ENCODE data around the gene SLC26A8.

The SLC26A8 gene, protein sequence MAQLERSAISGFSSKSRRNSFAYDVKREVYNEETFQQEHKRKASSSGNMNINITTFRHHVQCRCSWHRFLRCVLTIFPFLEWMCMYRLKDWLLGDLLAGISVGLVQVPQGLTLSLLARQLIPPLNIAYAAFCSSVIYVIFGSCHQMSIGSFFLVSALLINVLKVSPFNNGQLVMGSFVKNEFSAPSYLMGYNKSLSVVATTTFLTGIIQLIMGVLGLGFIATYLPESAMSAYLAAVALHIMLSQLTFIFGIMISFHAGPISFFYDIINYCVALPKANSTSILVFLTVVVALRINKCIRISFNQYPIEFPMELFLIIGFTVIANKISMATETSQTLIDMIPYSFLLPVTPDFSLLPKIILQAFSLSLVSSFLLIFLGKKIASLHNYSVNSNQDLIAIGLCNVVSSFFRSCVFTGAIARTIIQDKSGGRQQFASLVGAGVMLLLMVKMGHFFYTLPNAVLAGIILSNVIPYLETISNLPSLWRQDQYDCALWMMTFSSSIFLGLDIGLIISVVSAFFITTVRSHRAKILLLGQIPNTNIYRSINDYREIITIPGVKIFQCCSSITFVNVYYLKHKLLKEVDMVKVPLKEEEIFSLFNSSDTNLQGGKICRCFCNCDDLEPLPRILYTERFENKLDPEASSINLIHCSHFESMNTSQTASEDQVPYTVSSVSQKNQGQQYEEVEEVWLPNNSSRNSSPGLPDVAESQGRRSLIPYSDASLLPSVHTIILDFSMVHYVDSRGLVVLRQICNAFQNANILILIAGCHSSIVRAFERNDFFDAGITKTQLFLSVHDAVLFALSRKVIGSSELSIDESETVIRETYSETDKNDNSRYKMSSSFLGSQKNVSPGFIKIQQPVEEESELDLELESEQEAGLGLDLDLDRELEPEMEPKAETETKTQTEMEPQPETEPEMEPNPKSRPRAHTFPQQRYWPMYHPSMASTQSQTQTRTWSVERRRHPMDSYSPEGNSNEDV

DNA sequence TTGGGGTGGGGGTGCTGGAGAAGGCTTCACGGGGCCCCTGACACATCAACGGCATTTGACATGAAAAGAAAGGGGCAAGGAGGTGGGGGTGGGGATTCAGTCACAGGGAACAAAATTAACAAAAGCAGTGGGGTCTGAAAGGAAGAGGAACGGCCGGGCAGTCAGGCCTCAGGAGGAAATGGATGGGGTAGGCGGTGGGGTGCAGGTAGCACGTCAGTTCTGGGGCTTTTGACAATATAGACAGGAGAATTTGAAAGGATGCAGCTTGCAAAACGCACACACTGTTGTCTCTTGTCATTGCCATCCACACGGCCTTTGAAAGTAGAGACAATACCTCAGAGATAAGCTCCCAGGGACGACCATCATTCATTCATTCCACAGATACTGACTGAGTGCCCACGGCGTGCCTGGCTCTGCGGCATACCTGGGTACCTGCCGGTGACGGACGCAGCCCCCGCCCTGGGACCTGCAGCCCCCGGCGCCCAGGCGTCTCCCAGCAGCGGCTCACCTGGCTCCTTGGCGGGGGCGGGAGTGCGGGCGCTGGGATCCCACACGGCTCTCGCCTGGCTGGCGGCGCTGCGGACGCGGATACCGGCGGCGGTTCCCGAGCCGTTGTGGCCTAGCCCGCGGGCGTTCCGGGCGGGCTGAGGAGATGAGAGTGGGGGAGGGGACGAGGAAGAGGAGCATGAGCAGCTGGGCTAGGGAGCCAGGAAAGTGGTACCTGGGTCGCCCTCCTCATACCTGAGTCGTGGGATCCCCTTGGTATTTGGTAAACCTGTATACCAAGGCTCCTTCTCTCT is at the start of gene SLC26A8:
Gene SLC26A8 (minus strand): TSS at position 646 of the 800 bp plus-strand sequence. CDS start 4,934 bp downstream, outside the sequence.
- ChIA-PET CTCF (interaction anchor here (0.9 to 9.7 kb wide), 2 partner anchors 9 to 70 kb away, joined by 3 to 210 read pairs; no protein-coding TSS in a partner anchor), POLR2A (no interaction called here)
- no peak for DNase-seq (ENCODE audit: low read depth, low spot score)
- H3K4me3 ChIP-seq (ENCODE audit: low read depth, low read length) = no peak within 1 kb of the TSS
- TF ChIP-seq, protein P1, sequence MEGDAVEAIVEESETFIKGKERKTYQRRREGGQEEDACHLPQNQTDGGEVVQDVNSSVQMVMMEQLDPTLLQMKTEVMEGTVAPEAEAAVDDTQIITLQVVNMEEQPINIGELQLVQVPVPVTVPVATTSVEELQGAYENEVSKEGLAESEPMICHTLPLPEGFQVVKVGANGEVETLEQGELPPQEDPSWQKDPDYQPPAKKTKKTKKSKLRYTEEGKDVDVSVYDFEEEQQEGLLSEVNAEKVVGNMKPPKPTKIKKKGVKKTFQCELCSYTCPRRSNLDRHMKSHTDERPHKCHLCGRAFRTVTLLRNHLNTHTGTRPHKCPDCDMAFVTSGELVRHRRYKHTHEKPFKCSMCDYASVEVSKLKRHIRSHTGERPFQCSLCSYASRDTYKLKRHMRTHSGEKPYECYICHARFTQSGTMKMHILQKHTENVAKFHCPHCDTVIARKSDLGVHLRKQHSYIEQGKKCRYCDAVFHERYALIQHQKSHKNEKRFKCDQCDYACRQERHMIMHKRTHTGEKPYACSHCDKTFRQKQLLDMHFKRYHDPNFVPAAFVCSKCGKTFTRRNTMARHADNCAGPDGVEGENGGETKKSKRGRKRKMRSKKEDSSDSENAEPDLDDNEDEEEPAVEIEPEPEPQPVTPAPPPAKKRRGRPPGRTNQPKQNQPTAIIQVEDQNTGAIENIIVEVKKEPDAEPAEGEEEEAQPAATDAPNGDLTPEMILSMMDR (IDR thresholded peaks at IDR 0.05; ENCODE audit: insufficient read depth, low read length, missing control alignments) = no peak

DNA sequence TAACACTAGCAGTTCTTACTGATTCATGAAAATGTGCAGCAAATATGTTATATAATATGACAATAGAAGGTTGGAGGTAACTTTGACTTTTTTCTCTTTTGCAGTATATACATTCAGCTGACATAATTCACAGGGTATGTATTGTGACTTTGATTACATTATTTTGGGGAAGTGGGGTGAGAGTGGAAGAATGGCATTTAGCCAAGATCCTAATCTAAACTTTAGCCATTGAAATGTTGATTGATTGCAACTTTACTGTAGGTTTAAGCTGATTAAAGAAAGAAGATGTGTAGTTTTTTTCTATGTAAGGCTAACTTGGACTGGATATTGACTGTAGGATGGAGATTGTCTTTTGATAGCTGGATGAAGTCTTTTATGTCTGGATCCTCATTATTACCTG is 49.1 kb upstream of the SLC26A8 start:
- H3K4me3 ChIP-seq (ENCODE audit: low read depth, low read length) = no peak overlapping the region
- ChIA-PET CTCF (interaction anchor here (0.8 to 10.6 kb wide), 3 partner anchors 13 to 551 kb away, joined by 4 to 92 read pairs (median 4); no protein-coding TSS in a partner anchor), POLR2A (no interaction called here)
- no peak for DNase-seq (ENCODE audit: low read depth, low spot score)
- TF ChIP-seq, protein P1 (IDR thresholded peaks at IDR 0.05; ENCODE audit: insufficient read depth, low read length, missing control alignments) = no peak

DNA sequence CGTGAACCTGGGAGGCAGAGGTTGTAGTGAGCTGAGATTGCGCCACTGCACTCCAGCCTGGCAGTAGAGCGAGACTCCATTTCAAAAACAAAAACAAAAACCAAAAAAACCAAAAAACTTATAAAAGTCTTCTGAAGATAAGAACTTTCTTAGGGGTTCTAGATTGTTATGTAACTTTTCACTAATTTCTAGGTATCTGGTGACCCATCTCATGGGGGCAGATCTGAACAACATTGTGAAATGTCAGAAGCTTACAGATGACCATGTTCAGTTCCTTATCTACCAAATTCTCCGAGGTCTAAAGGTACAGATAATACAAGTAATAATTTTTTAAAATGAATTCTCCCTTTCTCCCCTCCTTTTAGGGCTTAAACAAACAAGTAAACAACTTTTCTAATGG is 48.2 kb upstream of the SLC26A8 start:
- ChIA-PET CTCF (interaction anchor here (10.6 kb wide), 1 partner anchor 22 kb away, joined by 92 read pairs; no protein-coding TSS in a partner anchor), POLR2A (no interaction called here)
- TF ChIP-seq, protein P1 (IDR thresholded peaks at IDR 0.05; ENCODE audit: insufficient read depth, low read length, missing control alignments) = no peak
- DNase-seq (ENCODE audit: low read depth, low spot score) = no peak
- H3K4me3 ChIP-seq (ENCODE audit: low read depth, low read length) = no peak overlapping the region

DNA sequence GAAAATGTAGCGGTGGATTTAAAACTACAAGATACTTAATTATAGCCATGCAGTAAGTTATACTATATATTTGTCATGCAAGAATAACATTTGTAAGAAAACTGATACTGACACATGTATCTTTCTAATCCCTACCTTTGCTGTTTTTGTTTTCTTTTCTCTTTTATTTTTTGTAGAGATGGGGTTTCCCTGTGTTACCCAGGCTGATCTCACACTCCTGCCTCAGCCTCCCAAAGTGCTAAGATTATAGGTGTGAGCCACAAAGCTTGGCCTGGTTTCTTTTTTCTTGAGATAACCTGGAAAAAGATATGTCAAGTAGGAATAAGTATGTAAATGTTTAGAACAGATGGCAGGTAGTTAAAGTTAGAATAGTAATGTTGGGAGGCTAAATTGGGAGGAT is 47.3 kb upstream of the SLC26A8 start:
- CTCF ChIA-PET = interaction anchor here (10.6 kb wide), 1 partner anchor 23 kb away, joined by 92 read pairs; no protein-coding TSS in a partner anchor
- POLR2A ChIA-PET = interaction anchor here (0.8 kb wide), 1 partner anchor 44 kb away, joined by 4 read pairs; the partner anchor contains the start of gene MAPK14
- TF ChIP-seq, protein P1 (IDR thresholded peaks at IDR 0.05; ENCODE audit: insufficient read depth, low read length, missing control alignments) = no peak
- no peak for DNase-seq (ENCODE audit: low read depth, low spot score)
- no peak overlapping the region for H3K4me3 ChIP-seq (ENCODE audit: low read depth, low read length)

DNA sequence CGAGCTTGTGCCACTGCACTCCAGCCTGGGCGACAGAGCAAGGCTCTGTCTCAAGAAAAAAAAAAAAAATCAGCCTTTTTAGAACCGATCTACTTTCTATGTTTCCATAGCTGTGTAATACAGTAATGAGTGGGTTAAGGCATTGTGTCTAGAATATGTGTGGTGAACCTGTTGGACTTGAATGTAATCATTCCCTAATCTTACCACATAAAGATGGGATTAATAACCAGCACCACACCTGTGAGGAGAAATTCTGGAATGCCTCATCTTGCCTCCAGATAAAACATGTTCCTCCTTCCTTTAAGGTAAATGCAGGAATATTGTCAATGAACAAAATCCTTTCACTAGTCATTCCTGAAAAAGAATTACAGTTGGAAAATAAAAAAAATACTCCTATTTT is 46.8 kb upstream of the SLC26A8 start:
- ChIA-PET CTCF (interaction anchor here (10.6 kb wide), 1 partner anchor 24 kb away, joined by 92 read pairs; no protein-coding TSS in a partner anchor), POLR2A (no interaction called here)
- H3K4me3 ChIP-seq (ENCODE audit: low read depth, low read length) = no peak overlapping the region
- no peak for DNase-seq (ENCODE audit: low read depth, low spot score)
- TF ChIP-seq, protein P1 (IDR thresholded peaks at IDR 0.05; ENCODE audit: insufficient read depth, low read length, missing control alignments) = no peak

All from AG04449 (cell line).